Panc1 (cell line): Measurements from ENCODE around the gene DENND1B.

ENCODE experiments used
- CTCF ChIP-seq: fragments of 450-650 bp; IDR thresholded peaks from 2 replicates; pipeline ENCODE4 v1.5.1; 2017; ENCODE audit warnings: mild to moderate bottlenecking
- TF ChIP-seq, protein P1 (sequence below), 2 experiments: IDR thresholded peaks; 2 replicates each; pipeline ENCODE4 v1.6.1; 2011 to 2012; ENCODE audit warnings: low read depth in 2 of 2, control low read depth in 1 of 2, low read length in 1 of 2, mild to moderate bottlenecking in 1 of 2, moderate library complexity in 1 of 2; ENCODE audit not compliant: insufficient read depth in 1 of 2

DNA sequence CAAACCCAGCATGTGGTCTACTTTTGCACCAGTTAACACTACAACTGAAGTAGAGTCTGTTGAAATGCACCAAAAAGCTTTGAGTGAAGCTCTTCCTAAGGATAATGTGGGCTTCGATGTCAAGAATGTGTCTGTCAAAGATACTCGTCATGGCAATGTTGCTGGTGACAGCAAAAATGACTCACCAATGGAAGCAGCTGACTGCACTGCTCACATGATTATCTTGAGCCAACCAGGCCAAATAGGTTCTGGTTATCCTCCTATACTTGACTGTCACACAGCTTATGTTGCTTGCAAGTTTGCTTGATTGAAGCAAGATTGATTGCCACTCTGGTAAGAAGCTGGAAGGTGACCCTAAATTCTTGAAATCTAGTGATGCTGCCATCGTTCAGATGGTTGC is 85.2 kb downstream of the DENND1B start:
- no peak for TF ChIP-seq CTCF
- TF ChIP-seq, protein P1, sequence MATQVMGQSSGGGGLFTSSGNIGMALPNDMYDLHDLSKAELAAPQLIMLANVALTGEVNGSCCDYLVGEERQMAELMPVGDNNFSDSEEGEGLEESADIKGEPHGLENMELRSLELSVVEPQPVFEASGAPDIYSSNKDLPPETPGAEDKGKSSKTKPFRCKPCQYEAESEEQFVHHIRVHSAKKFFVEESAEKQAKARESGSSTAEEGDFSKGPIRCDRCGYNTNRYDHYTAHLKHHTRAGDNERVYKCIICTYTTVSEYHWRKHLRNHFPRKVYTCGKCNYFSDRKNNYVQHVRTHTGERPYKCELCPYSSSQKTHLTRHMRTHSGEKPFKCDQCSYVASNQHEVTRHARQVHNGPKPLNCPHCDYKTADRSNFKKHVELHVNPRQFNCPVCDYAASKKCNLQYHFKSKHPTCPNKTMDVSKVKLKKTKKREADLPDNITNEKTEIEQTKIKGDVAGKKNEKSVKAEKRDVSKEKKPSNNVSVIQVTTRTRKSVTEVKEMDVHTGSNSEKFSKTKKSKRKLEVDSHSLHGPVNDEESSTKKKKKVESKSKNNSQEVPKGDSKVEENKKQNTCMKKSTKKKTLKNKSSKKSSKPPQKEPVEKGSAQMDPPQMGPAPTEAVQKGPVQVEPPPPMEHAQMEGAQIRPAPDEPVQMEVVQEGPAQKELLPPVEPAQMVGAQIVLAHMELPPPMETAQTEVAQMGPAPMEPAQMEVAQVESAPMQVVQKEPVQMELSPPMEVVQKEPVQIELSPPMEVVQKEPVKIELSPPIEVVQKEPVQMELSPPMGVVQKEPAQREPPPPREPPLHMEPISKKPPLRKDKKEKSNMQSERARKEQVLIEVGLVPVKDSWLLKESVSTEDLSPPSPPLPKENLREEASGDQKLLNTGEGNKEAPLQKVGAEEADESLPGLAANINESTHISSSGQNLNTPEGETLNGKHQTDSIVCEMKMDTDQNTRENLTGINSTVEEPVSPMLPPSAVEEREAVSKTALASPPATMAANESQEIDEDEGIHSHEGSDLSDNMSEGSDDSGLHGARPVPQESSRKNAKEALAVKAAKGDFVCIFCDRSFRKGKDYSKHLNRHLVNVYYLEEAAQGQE (IDR thresholded peaks at IDR 0.05; ENCODE audit: insufficient read depth in 1 of 2, low read depth in 2 of 2, low read length in 1 of 2): no peak
